Measurements from ENCODE around the gene PRKN.

- TF ChIP-seq REST (IDR thresholded peaks at IDR 0.05; ENCODE audit: insufficient read depth in 1 of 2, low read depth in 2 of 2, low read length in 1 of 2) (no peak), POLR2AphosphoS5 (IDR thresholded peaks at IDR 0.05; ENCODE audit: low read depth, low read length) (no peak), SIN3A (IDR thresholded peaks at IDR 0.05; ENCODE audit: borderline replicate concordance, insufficient read depth, low read depth, low read length) (no peak), TCF7L2 (IDR thresholded peaks at IDR 0.05; ENCODE audit: low read depth, low read length) (no peak)
- TF ChIP-seq, protein P1, sequence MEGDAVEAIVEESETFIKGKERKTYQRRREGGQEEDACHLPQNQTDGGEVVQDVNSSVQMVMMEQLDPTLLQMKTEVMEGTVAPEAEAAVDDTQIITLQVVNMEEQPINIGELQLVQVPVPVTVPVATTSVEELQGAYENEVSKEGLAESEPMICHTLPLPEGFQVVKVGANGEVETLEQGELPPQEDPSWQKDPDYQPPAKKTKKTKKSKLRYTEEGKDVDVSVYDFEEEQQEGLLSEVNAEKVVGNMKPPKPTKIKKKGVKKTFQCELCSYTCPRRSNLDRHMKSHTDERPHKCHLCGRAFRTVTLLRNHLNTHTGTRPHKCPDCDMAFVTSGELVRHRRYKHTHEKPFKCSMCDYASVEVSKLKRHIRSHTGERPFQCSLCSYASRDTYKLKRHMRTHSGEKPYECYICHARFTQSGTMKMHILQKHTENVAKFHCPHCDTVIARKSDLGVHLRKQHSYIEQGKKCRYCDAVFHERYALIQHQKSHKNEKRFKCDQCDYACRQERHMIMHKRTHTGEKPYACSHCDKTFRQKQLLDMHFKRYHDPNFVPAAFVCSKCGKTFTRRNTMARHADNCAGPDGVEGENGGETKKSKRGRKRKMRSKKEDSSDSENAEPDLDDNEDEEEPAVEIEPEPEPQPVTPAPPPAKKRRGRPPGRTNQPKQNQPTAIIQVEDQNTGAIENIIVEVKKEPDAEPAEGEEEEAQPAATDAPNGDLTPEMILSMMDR (IDR thresholded peaks at IDR 0.05): no peak
These were observed 1326.9 kb downstream of the PRKN start for GRCh38 chr6:161400671-161401070.
